ENCODE measurements around the gene CABCOCO1. TPM values are rescaled to one million over a fixed set of nuclear protein-coding genes. Genes with fewer than 3 reads are reported as not detected.

The CABCOCO1 gene
- total and polyA plus RNA-seq, 4 donors, result 3.8 to 15.4 (median 10.1) TPM

DNA sequence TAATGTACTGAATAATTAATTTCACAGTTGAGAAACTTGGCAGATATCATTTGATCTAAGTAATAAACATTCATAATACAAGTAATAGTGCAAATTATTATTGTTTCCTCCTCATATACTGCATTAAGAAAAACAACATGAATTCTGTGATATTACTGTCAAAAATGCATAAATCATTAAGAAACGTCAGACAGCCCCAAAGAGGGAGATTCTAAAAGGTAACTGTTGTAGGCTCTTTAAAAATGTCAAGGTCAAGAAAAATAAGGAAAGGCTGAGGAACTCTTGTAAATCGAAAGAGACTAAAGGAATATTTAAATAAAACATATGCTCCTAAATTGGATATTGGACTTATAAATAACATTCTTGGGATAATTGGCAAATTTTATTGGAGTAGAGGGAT lies 67.9 kb downstream of the CABCOCO1 start:
- DNase-seq, result no peak
- Histone ChIP-seq H3K36me3 (ENCODE audit: control insufficient read depth in 4 of 4, insufficient read depth in 4 of 4, low read length in 4 of 4) (no peaks in the 10 kb centered on the region), H3K27me3 (ENCODE audit: control insufficient read depth in 3 of 3, insufficient read depth in 3 of 3, low read length in 2 of 3) (no peaks in the 10 kb centered on the region), H3K9me3 (ENCODE audit: control insufficient read depth in 4 of 4, insufficient read depth in 3 of 4, low read length in 3 of 4) (peaks cover 0 to 4% (median 0%) of the 10 kb centered on the region in 4 donors), H3K4me3 (no peak overlapping the region), H3K9ac (ENCODE audit: insufficient read depth in 1 of 2, low read length in 2 of 2) (no peak overlapping the region), H3K4me1 (ENCODE audit: control insufficient read depth in 5 of 5, insufficient read depth in 5 of 5, low read length in 5 of 5) (no peaks in the 10 kb centered on the region), H3K27ac (ENCODE audit: low read depth in 1 of 2, low read length in 1 of 2) (no peak overlapping the region)
- TF ChIP-seq, protein P1, sequence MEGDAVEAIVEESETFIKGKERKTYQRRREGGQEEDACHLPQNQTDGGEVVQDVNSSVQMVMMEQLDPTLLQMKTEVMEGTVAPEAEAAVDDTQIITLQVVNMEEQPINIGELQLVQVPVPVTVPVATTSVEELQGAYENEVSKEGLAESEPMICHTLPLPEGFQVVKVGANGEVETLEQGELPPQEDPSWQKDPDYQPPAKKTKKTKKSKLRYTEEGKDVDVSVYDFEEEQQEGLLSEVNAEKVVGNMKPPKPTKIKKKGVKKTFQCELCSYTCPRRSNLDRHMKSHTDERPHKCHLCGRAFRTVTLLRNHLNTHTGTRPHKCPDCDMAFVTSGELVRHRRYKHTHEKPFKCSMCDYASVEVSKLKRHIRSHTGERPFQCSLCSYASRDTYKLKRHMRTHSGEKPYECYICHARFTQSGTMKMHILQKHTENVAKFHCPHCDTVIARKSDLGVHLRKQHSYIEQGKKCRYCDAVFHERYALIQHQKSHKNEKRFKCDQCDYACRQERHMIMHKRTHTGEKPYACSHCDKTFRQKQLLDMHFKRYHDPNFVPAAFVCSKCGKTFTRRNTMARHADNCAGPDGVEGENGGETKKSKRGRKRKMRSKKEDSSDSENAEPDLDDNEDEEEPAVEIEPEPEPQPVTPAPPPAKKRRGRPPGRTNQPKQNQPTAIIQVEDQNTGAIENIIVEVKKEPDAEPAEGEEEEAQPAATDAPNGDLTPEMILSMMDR (IDR thresholded peaks at IDR 0.05; ENCODE audit: control extremely low read depth, extremely low read depth), result no peak
- 87 to 90% methylated on average over 2 of the region's 2 CpGs for WGBS, 2 donors
- ATAC-seq (ENCODE audit: insufficient read depth, low FRiP score), result no peak

DNA sequence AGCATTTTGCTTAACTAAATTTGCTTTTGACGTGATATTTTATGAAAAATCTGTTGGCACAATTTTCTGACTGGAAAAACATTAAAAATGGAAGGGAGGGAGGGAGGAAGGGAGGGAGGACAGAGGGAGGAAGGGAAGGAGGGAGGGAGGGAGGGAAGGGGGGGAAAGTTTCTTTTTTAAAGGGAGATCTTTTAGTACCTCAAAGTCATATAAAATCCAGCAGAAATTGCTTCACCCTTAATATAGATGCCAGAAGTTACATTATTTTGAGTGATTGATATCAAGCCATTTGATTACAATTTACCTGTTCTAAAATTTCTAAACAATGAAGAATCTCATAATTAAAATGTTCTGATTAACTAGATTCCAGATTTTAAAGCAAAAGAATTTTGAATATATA lies 68.9 kb downstream of the CABCOCO1 start:
- Histone ChIP-seq H3K9me3 (ENCODE audit: control insufficient read depth in 4 of 4, insufficient read depth in 3 of 4, low read length in 3 of 4) (peaks cover 0 to 4% (median 0%) of the 10 kb centered on the region in 4 donors), H3K4me3 (no peak overlapping the region), H3K36me3 (ENCODE audit: control insufficient read depth in 4 of 4, insufficient read depth in 4 of 4, low read length in 4 of 4) (no peaks in the 10 kb centered on the region), H3K9ac (ENCODE audit: insufficient read depth in 1 of 2, low read length in 2 of 2) (no peak overlapping the region), H3K27ac (ENCODE audit: low read depth in 1 of 2, low read length in 1 of 2) (no peak overlapping the region), H3K27me3 (ENCODE audit: control insufficient read depth in 3 of 3, insufficient read depth in 3 of 3, low read length in 2 of 3) (no peaks in the 10 kb centered on the region), H3K4me1 (ENCODE audit: control insufficient read depth in 5 of 5, insufficient read depth in 5 of 5, low read length in 5 of 5) (no peaks in the 10 kb centered on the region)
- no peak for ATAC-seq (ENCODE audit: insufficient read depth, low FRiP score)
- TF ChIP-seq, protein P1 (IDR thresholded peaks at IDR 0.05; ENCODE audit: control extremely low read depth, extremely low read depth), result no peak
- DNase-seq, result no peak
- 71 to 81% methylated on average over 1 of the region's 1 CpG for WGBS, 2 donors

GRCh38 chr10:61732629-61733278 lies 70.0 kb downstream of the CABCOCO1 start:
- TF ChIP-seq, protein P1 (IDR thresholded peaks at IDR 0.05; ENCODE audit: control extremely low read depth, extremely low read depth), result no peak
- H3K9ac ChIP-seq (ENCODE audit: insufficient read depth in 1 of 2, low read length in 2 of 2), result no peak overlapping the region
- peaks cover 0 to 4% (median 0%) of the 10 kb centered on the region in 4 donors for H3K9me3 ChIP-seq (ENCODE audit: control insufficient read depth in 4 of 4, insufficient read depth in 3 of 4, low read length in 3 of 4)
- no peak overlapping the region for H3K4me3 ChIP-seq
- no peak for ATAC-seq (ENCODE audit: insufficient read depth, low FRiP score)
- WGBS, 2 donors, result 83 to 84% methylated on average over 4 of the region's 4 CpGs
- no peak overlapping the region for H3K27ac ChIP-seq (ENCODE audit: low read depth in 1 of 2, low read length in 1 of 2)
- H3K4me1 ChIP-seq (ENCODE audit: control insufficient read depth in 5 of 5, insufficient read depth in 5 of 5, low read length in 5 of 5), result no peaks in the 10 kb centered on the region
- no peaks in the 10 kb centered on the region for H3K27me3 ChIP-seq (ENCODE audit: control insufficient read depth in 3 of 3, insufficient read depth in 3 of 3, low read length in 2 of 3)
- H3K36me3 ChIP-seq (ENCODE audit: control insufficient read depth in 4 of 4, insufficient read depth in 4 of 4, low read length in 4 of 4), result no peaks in the 10 kb centered on the region
- no peak for DNase-seq

Measured in lung (tissue), 12 donors.